ENCODE data around the gene CD300A. TPM values are rescaled to one million over a fixed set of nuclear protein-coding genes. Genes with fewer than 3 reads are reported as not detected.
"Not testable (repeated sequence)": the region's sequence is repeated elsewhere in the genome, so short reads cannot be mapped to it uniquely, and the experiment has no call there.

Gene CD300A
- total RNA-seq, 1 donor from 2014 or later = 4.3 TPM

- DNase-seq (ENCODE audit: low spot score) = no peak
Observed at GRCh38 chr17:74478420-74479100, 12.1 kb downstream of the CD300A start.

GRCh38 chr17:74480290-74480689 lies 13.9 kb downstream of the CD300A start:
- no peak for DNase-seq (ENCODE audit: low spot score)

DNA sequence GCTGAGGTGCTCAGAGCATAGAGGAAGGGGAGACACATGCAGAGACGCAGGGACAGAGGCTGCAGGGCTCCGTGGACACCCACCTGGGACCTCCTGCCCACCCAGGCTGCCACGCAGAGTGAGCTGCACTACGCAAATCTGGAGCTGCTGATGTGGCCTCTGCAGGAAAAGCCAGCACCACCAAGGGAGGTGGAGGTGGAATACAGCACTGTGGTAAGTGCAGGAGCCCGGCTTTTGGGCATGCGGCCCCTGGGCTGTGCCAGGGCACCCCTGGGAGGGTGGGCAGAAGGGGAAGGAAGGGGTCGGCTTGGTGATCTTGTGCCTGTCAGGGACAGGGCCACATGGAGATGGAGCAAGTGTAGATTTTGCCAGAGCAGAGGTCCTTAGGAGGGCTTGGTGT lies 15.2 kb downstream of the CD300A start:
- DNase-seq (ENCODE audit: low spot score) = no peak

DNA sequence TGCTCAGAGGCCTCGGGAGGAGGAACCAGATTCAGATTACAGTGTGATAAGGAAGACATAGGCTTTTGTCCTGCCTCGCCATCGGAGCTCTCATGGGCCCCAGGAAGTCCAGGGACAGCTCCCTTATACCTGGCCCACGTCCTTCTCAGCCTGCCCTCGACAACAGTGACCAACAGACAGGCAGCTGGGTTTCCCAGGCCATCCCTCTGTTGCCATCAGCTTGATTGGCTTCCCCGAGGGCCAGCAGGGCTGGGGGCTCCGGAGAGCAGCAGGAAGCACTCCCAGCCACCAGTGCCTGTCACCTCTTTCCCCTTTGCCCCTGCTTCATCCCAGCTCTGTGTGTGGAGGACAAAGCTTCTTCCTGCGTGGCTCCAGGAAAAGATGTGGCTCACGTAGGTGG lies 17.6 kb downstream of the CD300A start:
- DNase-seq (ENCODE audit: low spot score) = no peak

- DNase-seq (ENCODE audit: low spot score) = no peak
Observed at GRCh38 chr17:74485022-74485743, 18.7 kb downstream of the CD300A start.

- DNase-seq (ENCODE audit: low spot score) = no peak
Observed at GRCh38 chr17:74485841-74486240, 19.4 kb downstream of the CD300A start.

DNA sequence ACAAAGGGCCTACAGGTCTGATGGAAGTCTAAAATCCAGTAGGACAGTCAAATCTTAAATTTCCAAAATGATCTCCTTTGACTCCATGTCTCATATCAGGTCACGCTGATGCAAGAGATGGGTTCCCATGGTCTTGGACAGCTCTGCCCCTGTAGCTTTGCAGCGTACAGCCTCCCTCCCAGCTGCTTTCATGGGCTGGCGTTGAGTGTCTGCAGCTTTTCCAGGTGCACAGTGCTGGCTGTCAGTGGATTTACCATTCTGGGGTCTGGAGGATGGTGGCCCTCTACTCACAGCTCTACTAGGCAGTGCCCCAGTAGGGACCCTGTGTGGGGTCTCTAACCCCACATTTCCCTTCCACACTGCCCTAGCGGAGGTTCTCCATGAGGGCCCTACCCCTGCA lies 21.8 kb downstream of the CD300A start:
- DNase-seq (ENCODE audit: low spot score) = not testable (repeated sequence)

DNA sequence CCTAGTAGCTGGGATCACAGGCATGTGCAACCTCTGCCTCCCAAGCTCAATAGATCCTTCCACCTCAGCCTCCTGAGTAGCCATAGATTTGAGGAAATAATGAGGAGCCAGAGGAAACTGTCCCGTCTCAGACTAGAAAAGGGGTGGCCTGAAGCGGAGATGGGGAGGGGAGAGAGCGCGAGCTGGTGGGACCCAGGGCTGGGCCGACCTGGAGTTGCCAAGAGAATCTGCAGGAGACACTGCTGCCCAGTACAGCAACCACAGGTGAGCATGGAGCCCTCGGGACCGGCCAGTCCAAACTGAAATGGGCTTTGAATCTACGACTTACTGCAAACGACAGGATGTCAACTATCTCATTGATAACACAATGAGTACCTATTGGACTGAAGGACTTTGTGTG lies 24.3 kb downstream of the CD300A start:
- DNase-seq (ENCODE audit: low spot score) = no peak

- DNase-seq (ENCODE audit: low spot score) = no peak
Observed at GRCh38 chr17:74491626-74492025, 25.2 kb downstream of the CD300A start.

GRCh38 chr17:74493331-74493833 lies 26.9 kb downstream of the CD300A start:
- peak; percentile 75 for DNase-seq (ENCODE audit: low spot score)

GRCh38 chr17:74497471-74497870 lies 31.0 kb downstream of the CD300A start:
- DNase-seq (ENCODE audit: low spot score) = peak; percentile 34

DNA sequence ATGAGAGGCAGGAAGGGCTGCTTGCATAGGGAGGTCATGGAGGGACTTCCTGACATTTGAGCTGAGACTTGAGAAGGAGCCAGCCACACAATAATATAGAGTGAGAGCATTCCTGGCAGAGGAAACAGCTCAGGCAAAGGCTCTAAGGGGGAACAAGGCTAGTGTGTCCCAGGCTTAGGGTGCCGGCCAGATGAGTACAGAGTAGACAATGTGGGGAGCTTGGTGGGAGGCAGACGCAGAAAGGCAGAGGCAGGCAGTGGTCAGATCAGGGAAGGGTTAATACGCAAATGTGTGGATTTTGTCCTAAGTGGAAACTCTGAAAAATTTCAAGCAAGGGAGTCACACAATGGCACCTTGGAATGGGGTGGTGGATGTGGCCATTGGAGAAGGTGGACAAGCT lies 33.6 kb downstream of the CD300A start:
- DNase-seq (ENCODE audit: low spot score) = peak; percentile 15

DNA sequence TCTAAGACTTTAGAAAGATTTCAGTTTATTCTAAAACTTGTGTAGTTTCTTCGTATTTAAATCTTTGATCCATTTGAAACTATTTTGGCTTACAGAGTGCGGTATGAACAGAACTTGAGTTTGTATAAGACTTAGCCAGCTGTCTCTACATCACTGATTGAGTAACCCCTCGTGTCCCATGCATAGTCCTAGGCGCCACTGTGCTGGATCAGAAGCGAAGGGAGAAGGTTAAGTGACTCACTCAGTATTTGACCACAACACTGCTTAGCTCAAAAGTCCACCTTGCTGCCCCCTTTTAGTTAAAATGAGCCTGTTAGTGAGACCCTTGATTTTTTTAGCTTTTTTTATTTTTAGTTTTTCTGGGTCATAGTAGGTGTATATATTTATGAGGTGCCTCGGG lies 36.4 kb downstream of the CD300A start:
- peak; percentile 10 for DNase-seq (ENCODE audit: low spot score)

DNA sequence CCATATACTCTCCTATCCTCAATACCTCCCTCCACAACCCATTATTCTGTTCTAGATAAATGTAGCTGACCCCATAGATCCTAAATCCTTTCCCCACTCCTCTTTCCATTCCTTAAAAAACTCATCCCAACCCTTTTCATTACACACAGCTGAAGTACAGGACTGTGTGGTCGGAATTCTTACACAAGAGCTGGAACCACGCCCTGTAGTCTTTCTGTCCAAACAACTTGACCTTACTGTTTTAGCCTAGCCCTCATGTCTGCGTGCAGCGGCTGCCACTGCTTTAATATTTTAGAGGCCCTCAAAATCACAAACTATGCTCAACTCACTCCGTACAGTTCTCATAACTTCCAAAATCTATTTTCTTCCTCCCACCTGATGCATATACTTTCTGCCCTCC lies 37.5 kb downstream of the CD300A start:
- not testable (repeated sequence) for DNase-seq (ENCODE audit: low spot score)

DNA sequence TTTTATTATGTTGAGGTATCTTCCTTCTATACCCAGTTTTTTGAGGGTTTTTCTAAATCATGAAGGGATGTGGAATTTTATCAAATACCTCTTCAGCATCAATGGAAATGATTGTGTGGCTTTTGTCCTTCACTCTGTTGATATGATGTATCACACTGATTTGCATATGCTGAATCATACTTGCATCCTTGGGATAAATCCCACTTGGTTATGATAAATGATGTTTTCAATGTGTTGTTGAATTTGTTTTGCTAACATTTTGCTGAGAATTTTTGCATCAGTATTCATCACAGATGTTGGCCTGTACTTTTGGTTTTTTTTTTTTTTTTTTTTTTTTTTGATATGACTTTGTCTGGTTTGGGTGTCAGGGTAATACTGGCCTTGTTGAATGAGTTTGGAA lies 41.7 kb downstream of the CD300A start:
- DNase-seq (ENCODE audit: low spot score) = no peak

GRCh38 chr17:74512036-74512435 lies 45.6 kb downstream of the CD300A start:
- DNase-seq (ENCODE audit: low spot score) = peak; percentile 15

- DNase-seq (ENCODE audit: low spot score) = peak; percentile 41
Observed at GRCh38 chr17:74512624-74513091, 46.2 kb downstream of the CD300A start.

DNA sequence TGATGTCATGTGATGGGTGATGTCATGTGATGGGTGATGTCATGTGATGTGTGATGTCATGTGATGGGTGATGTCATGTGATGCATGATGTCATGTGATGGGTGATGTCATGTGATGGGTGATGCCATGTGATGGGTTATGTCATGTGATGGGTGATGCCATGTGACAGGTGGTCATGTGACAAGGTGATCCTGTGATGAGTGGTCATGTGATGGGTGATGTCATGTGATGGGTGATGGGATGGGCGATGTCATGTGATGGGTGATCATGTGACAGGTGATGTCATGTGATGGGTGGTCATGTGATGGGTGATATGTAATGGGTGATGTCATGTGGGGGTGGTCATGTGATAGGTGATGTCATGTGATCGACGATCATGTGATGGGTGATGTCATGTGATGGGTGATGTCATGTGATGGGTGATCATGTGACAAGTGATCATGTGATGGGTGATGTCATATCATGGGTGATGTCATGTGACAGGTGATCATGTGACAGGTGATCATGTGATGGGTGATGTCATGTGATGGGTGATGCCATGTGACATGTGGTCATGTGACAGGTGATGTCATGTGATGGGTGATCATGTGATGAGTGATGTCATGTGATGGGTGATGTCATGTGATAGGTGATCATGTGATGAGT lies 47.7 kb downstream of the CD300A start:
- DNase-seq (ENCODE audit: low spot score) = peak; percentile 32

- peak; percentile 38 for DNase-seq (ENCODE audit: low spot score)
Observed at GRCh38 chr17:74514632-74515334, 48.3 kb downstream of the CD300A start.

GRCh38 chr17:74515941-74516340 lies 49.5 kb downstream of the CD300A start:
- DNase-seq (ENCODE audit: low spot score) = no peak

DNA sequence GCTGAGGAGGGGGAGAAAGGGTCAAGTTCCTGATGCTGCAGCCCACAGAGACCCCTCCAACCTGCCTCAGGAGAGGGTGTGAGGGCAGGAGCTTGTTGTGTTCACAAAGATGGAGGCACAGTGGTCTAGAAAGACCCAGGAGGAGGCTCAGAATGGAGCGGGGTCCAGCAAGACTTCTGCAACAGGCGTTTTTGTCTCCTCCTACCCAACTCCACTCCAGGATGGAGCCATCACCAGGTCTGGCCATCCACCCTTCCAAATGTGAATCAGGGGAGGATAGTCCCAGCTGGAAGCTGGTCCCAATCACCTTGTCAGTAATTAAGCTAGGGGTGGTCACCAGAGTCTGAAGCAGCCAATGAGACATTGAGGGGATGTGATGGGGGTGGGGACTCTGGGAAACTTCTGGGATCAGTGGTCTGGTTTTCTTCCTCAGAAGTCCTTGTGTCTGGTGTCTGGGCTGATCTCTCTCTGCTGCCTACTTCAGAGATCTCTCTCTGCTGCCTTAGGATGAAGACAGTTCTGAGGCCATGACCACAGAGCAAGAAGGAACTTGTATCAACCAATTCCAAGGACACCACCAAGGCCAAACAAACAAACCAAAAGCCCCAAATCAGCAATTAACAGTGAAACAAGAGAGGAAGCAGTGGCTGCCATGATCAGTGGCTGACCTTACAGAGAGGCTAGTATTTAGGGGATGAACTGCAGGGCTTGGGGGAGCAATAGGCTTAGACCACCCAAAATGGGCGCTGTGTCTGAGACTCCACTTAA lies 50.3 kb downstream of the CD300A start:
- peak; percentile 24 for DNase-seq (ENCODE audit: low spot score)

All from ureter (tissue), 1 donor.